Aorta (tissue), 5 donors: ENCODE measurements around the gene ACR. TPM values are rescaled to one million over a fixed set of nuclear protein-coding genes. Genes with fewer than 3 reads are reported as not detected.

Source experiments
- ATAC-seq: fragments of 200-7000 bp; cut with Tn5 transposase; one replicate; pipeline ENCODE4 v1.9.1; 2022; ENCODE audit warnings: moderate library complexity; ENCODE audit not compliant: low FRiP score
- DNase-seq, 2 donors: peaks; one replicate each; pipeline ENCODE4 v3.0.0-alpha.2; 2020
- H3K27ac ChIP-seq, 2 donors: one replicate each; pipeline ENCODE4 v1.5.1; 2013; ENCODE audit warnings: low read length in 2 of 2, mild to moderate bottlenecking in 2 of 2, moderate library complexity in 2 of 2, control low read depth in 1 of 2, inconsistent platforms in 1 of 2, low read depth in 1 of 2
- H3K27me3 ChIP-seq, 2 donors: one replicate each; pipeline ENCODE4 v1.6.1; 2013; ENCODE audit warnings: control low read depth in 1 of 2, low read length in 1 of 2, mild to moderate bottlenecking in 1 of 2, moderate library complexity in 1 of 2; ENCODE audit not compliant: insufficient read depth in 2 of 2, control insufficient read depth in 1 of 2
- H3K36me3 ChIP-seq, 2 donors: one replicate each; pipeline ENCODE4 v1.6.1; 2013; ENCODE audit warnings: control low read depth in 1 of 2, low read length in 1 of 2, mild to moderate bottlenecking in 1 of 2; ENCODE audit not compliant: insufficient read depth in 2 of 2, control insufficient read depth in 1 of 2
- H3K4me1 ChIP-seq, 2 donors: one replicate each; pipeline ENCODE4 v1.6.1; 2013; ENCODE audit warnings: low read length in 2 of 2, control low read depth in 1 of 2, mild to moderate bottlenecking in 1 of 2, moderate library complexity in 1 of 2; ENCODE audit not compliant: insufficient read depth in 2 of 2, control insufficient read depth in 1 of 2
- H3K4me3 ChIP-seq, 2 donors: one replicate each; pipeline ENCODE4 v1.5.1; 2013; ENCODE audit warnings: low read length in 2 of 2, control low read depth in 1 of 2, mild to moderate bottlenecking in 1 of 2
- H3K9me3 ChIP-seq: one replicate; pipeline ENCODE4 v1.6.1; 2013; ENCODE audit warnings: mild to moderate bottlenecking, low read length; ENCODE audit not compliant: control insufficient read depth
- WGBS, 2 donors: extraction: QIAGEN DNeasy Blood & Tissue Kit; methylation state at CpG; one replicate each; pipeline ENCODE4 v1.1.7; 2013; 5-methylcytosine and 5-hydroxymethylcytosine counted together
- intact Hi-C, 2 donors: fragments of 100-400 bp; cut with DNase I; formaldehyde crosslinking; loops; one replicate each; pipeline versions ENCODE4 v1.14.2 to v1.15.0; 2022
- polyA plus RNA-seq, 2 donors: library from polyadenylated mRNA; stranded (reverse); fragments of 200-250 nt; gene quantifications; one replicate each; pipeline ENCODE4 v1.2.3, GENCODE V29; 2013
- total RNA-seq, 2 donors: library from RNA; stranded (reverse); fragmentation: NEBNext Ultra II Directional; extraction: Animal tissue kit (Norgen Biotek cat#: 25700); gene quantifications; one replicate each; pipeline ENCODE4 v1.2.1, GENCODE V29; 2021
- donor health status: healthy with polysubstance abuse.
- donor health status: Bipolar disorder and iron deficiency.
- donor health status: DM: no; HTN: no; CAD: no.
- donor health status: DM: no; HTN: no; CAD: no.
- donor health status: DM: yes; HTN: yes; CAD: no.

Gene ACR
- total and polyA plus RNA-seq, 4 donors: 1.6 to 1.8 TPM; not detected in 2

GRCh38 chr22:50726643-50727340 lies 11.2 kb upstream of the ACR start:
- intact Hi-C loops: no loop called here
- Histone ChIP-seq H3K9me3 (no peaks in the 10 kb centered on the region), H3K4me1 (no peaks in the 10 kb centered on the region), H3K4me3 (no peak overlapping the region), H3K27ac (no peak overlapping the region), H3K27me3 (no peaks in the 10 kb centered on the region), H3K36me3 (no peaks in the 10 kb centered on the region)
- 93% methylated on average over 14 of the region's 14 CpGs for WGBS, 2 donors
- no peak for ATAC-seq
- DNase-seq: peak; percentile 26 to 41

- no peaks in the 10 kb centered on the region for H3K27me3 ChIP-seq
- H3K4me1 ChIP-seq: no peaks in the 10 kb centered on the region
- peak; percentile 24 to 52 for DNase-seq
- ATAC-seq: no peak
- H3K36me3 ChIP-seq: no peaks in the 10 kb centered on the region
- 90 to 91% methylated on average over 23 of the region's 23 CpGs for WGBS, 2 donors
- intact Hi-C loops: no loop called here
- no peaks in the 10 kb centered on the region for H3K9me3 ChIP-seq
- no peak overlapping the region for H3K4me3 ChIP-seq
- no peak overlapping the region for H3K27ac ChIP-seq
Measured at GRCh38 chr22:50727678-50728522, 10.1 kb upstream of the ACR start.

- Histone ChIP-seq H3K27ac (no peak overlapping the region), H3K9me3 (no peaks in the 10 kb centered on the region), H3K4me1 (no peaks in the 10 kb centered on the region), H3K4me3 (no peak overlapping the region), H3K27me3 (no peaks in the 10 kb centered on the region), H3K36me3 (no peaks in the 10 kb centered on the region)
- 66 to 82% methylated on average over 2 of the region's 2 CpGs for WGBS, 2 donors
- peak; percentile 25 to 72 for DNase-seq
- intact Hi-C loops: no loop called here
- ATAC-seq: no peak
Measured at GRCh38 chr22:50728523-50728931, 9.5 kb upstream of the ACR start.

- Histone ChIP-seq H3K9me3 (no peaks in the 10 kb centered on the region), H3K36me3 (no peaks in the 10 kb centered on the region), H3K27ac (no peak overlapping the region), H3K27me3 (no peaks in the 10 kb centered on the region), H3K4me1 (no peaks in the 10 kb centered on the region), H3K4me3 (no peak overlapping the region)
- intact Hi-C loops: no loop called here
- peak; percentile 32 to 65 for DNase-seq
- ATAC-seq: no peak
- 84 to 88% methylated on average over 21 of the region's 21 CpGs for WGBS, 2 donors
Measured at GRCh38 chr22:50729391-50730012, 8.5 kb upstream of the ACR start.

- WGBS, 2 donors: 35 to 37% methylated on average over 47 to 54 of the region's 54 CpGs
- intact Hi-C loops: no loop called here
Measured at GRCh38 chr22:50730013-50730891, 7.8 kb upstream of the ACR start.

GRCh38 chr22:50730941-50731661 lies 6.9 kb upstream of the ACR start:
- peak in 1 of 2 donors; percentile 69 for DNase-seq
- intact Hi-C loops: no loop called here
- H3K36me3 ChIP-seq: no peaks in the 10 kb centered on the region
- 12 to 15% methylated on average over 62 to 76 of the region's 76 CpGs for WGBS, 2 donors
- no peak overlapping the region for H3K27ac ChIP-seq
- no peak overlapping the region for H3K4me3 ChIP-seq
- H3K4me1 ChIP-seq: no peaks in the 10 kb centered on the region
- H3K27me3 ChIP-seq: no peaks in the 10 kb centered on the region
- no peak for ATAC-seq
- H3K9me3 ChIP-seq: no peaks in the 10 kb centered on the region

More at GRCh38 chr22:50730013-50730891, 7.8 kb upstream of the ACR start:
- no peaks in the 10 kb centered on the region for H3K9me3 ChIP-seq
- H3K27me3 ChIP-seq: no peaks in the 10 kb centered on the region
- no peak for ATAC-seq
- peak; percentile 33 to 72 for DNase-seq
- no peaks in the 10 kb centered on the region for H3K4me1 ChIP-seq
- no peak overlapping the region for H3K27ac ChIP-seq
- H3K4me3 ChIP-seq: no peak overlapping the region
- no peaks in the 10 kb centered on the region for H3K36me3 ChIP-seq

GRCh38 chr22:50731811-50732624 lies 6.0 kb upstream of the ACR start:
- Histone ChIP-seq H3K36me3 (no peaks in the 10 kb centered on the region), H3K27me3 (no peaks in the 10 kb centered on the region), H3K27ac (no peak overlapping the region), H3K4me3 (no peak overlapping the region), H3K4me1 (no peaks in the 10 kb centered on the region), H3K9me3 (no peaks in the 10 kb centered on the region)
- ATAC-seq (peak; percentile 29), DNase-seq (peak in 1 of 2 donors; percentile 69)
- 21 to 26% methylated on average over 25 to 32 of the region's 32 CpGs for WGBS, 2 donors
- intact Hi-C loops: no loop called here
